ENCODE data around the gene PAWR. TPM values are rescaled to one million over a fixed set of nuclear protein-coding genes. Genes with fewer than 3 reads are reported as not detected.
"Not testable (repeated sequence)": the region's sequence is repeated elsewhere in the genome, so short reads cannot be mapped to it uniquely, and the experiment has no call there.

The PAWR gene
- total RNA-seq, 1 donor from 2014 or later: 10.5 TPM

- Histone ChIP-seq H3K36me3 (no peaks in the 10 kb centered on the region), H3K27ac (replicated peaks) (no peak overlapping the region), H3K9me3 (replicated peaks) (no peaks in the 10 kb centered on the region), H3K4me3 (no peak overlapping the region), H3K4me1 (no peaks in the 10 kb centered on the region), H3K27me3 (ENCODE audit: low read depth) (no peaks in the 10 kb centered on the region)
- DNase-seq: no peak
- no peak for TF ChIP-seq CTCF (IDR thresholded peaks at IDR 0.05; ENCODE audit: borderline replicate concordance)
- intact Hi-C loops (cut with micrococcal nuclease): no loop called here
Measured at GRCh38 chr12:79635676-79636075, 55.1 kb downstream of the PAWR start.

GRCh38 chr12:79634957-79635471 lies 55.8 kb downstream of the PAWR start:
- no peak overlapping the region for H3K27ac ChIP-seq (replicated peaks)
- H3K4me3 ChIP-seq: no peak overlapping the region
- H3K4me1 ChIP-seq: no peaks in the 10 kb centered on the region
- intact Hi-C loops (cut with micrococcal nuclease): no loop called here
- H3K9me3 ChIP-seq (replicated peaks): no peaks in the 10 kb centered on the region
- no peak for TF ChIP-seq CTCF (IDR thresholded peaks at IDR 0.05; ENCODE audit: borderline replicate concordance)
- DNase-seq: no peak
- H3K27me3 ChIP-seq (ENCODE audit: low read depth): no peaks in the 10 kb centered on the region
- H3K36me3 ChIP-seq: no peaks in the 10 kb centered on the region

- DNase-seq: no peak
- intact Hi-C loops (cut with micrococcal nuclease): no loop called here
- Histone ChIP-seq H3K9me3 (replicated peaks) (peaks cover 9% of the 10 kb centered on the region), H3K27me3 (ENCODE audit: low read depth) (no peaks in the 10 kb centered on the region), H3K27ac (replicated peaks) (no peak overlapping the region), H3K36me3 (no peaks in the 10 kb centered on the region), H3K4me3 (no peak overlapping the region), H3K4me1 (no peaks in the 10 kb centered on the region)
- no peak for TF ChIP-seq CTCF (IDR thresholded peaks at IDR 0.05; ENCODE audit: borderline replicate concordance)
Measured at GRCh38 chr12:79629561-79629960, 61.2 kb downstream of the PAWR start.

- H3K4me1 ChIP-seq; H3K4me3 ChIP-seq; DNase-seq; H3K9me3 ChIP-seq (replicated peaks); H3K27me3 ChIP-seq (ENCODE audit: low read depth); intact Hi-C loops (cut with micrococcal nuclease); H3K27ac ChIP-seq (replicated peaks); H3K36me3 ChIP-seq: not testable (repeated sequence)
Measured at GRCh38 chr12:79626735-79627134, 64.0 kb downstream of the PAWR start.

- Histone ChIP-seq H3K27me3 (ENCODE audit: low read depth) (no peaks in the 10 kb centered on the region), H3K4me1 (no peaks in the 10 kb centered on the region), H3K4me3 (no peak overlapping the region), H3K9me3 (replicated peaks) (peaks cover 9% of the 10 kb centered on the region), H3K27ac (replicated peaks) (no peak overlapping the region), H3K36me3 (no peaks in the 10 kb centered on the region)
- no peak for DNase-seq
- intact Hi-C loops (cut with micrococcal nuclease): no loop called here
- TF ChIP-seq CTCF (IDR thresholded peaks at IDR 0.05; ENCODE audit: borderline replicate concordance): no peak
Measured at GRCh38 chr12:79624378-79624777, 66.4 kb downstream of the PAWR start.

- TF ChIP-seq CTCF (IDR thresholded peaks at IDR 0.05; ENCODE audit: borderline replicate concordance): no peak
- DNase-seq: no peak
- Histone ChIP-seq H3K9me3 (replicated peaks) (no peaks in the 10 kb centered on the region), H3K4me1 (no peaks in the 10 kb centered on the region), H3K4me3 (no peak overlapping the region), H3K27ac (replicated peaks) (no peak overlapping the region), H3K36me3 (no peaks in the 10 kb centered on the region), H3K27me3 (ENCODE audit: low read depth) (no peaks in the 10 kb centered on the region)
- intact Hi-C loops (cut with micrococcal nuclease): no loop called here
Measured at GRCh38 chr12:79619872-79620562, 70.7 kb downstream of the PAWR start.

Data from left ventricle myocardium inferior (tissue), 1 donor.